HAP-1 (cell line): ENCODE measurements around the gene KLC1.
"Not testable (repeated sequence)": the region's sequence is repeated elsewhere in the genome, so short reads cannot be mapped to it uniquely, and the experiment has no call there.

Experiments used
- DNase-seq, 2 experiments: peaks; one replicate each; pipeline ENCODE4 v3.0.0-alpha.2; 2016 to 2020; ENCODE audit warnings: low spot score in 2 of 2
- H3K27me3 ChIP-seq: fragments of 250-450 bp; sonication (Bioruptor Pico); 2 replicates; pipeline ENCODE4 v1.5.1; 2020; ENCODE audit warnings: low read depth, mild to moderate bottlenecking, moderate library complexity
- H3K36me3 ChIP-seq: fragments of 250-450 bp; sonication (Bioruptor Pico); replicated peaks from 2 replicates; pipeline ENCODE4 v1.5.1; 2020; ENCODE audit warnings: mild to moderate bottlenecking
- H3K4me1 ChIP-seq: fragments of 250-450 bp; sonication (Bioruptor Pico); 2 replicates; pipeline ENCODE4 v1.5.1; 2020; ENCODE audit warnings: mild to moderate bottlenecking
- H3K4me3 ChIP-seq: fragments of 250-450 bp; sonication (Bioruptor Pico); 2 replicates; pipeline ENCODE4 v1.5.1; 2020; ENCODE audit warnings: mild to moderate bottlenecking, moderate library complexity
- H3K9me3 ChIP-seq: fragments of 250-450 bp; sonication (Bioruptor Pico); 2 replicates; pipeline ENCODE4 v1.5.1; 2020; ENCODE audit warnings: mild to moderate bottlenecking, moderate library complexity
- in situ Hi-C: fragments of 300-500 bp; cut with MboI; formaldehyde crosslinking; loops from 3 replicates; pipeline ENCODE4 v1.14.3; 2020; ENCODE audit warnings: low sequenced_read_pairs, inconsistent platforms, mixed read lengths

KLC1 gene

DNA sequence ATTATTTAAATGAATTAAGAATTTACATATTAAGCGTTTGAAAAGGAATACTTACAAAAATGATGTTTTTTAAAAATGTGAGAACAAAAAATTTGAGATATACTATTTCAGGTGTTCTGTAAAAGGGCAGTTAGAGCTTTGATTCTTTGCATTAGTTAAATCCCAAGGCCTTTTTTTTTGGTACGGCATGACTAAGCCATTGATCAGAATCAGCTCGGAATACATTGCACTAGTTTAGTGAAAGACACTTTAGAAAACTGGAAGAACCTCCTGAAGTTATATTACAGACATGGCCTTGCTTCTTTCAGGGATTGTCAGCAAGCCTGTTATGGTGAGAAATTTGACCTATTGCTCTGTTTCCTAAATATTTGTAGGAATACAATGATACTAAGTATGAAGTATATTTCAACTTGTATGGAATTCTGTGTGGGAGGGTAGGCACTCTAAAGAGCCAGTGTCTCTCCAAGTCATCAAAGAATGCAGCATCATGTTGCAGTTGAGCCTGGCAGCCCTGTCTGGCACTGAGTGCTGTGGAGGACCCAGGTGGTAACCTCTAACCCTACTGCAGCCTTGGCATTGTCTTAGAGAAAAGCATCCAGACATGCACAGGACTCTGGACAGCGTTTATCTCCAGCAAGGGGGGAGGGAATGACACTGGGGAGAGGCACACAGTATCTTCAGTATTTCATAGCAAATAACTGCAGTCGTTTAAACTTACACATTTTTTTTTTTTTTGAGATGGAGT is 1.5 kb downstream of the KLC1 start:
- Histone ChIP-seq H3K9me3 (no peaks in the 10 kb centered on the region), H3K4me1 (peaks cover 13% of the 10 kb centered on the region), H3K27me3 (no peaks in the 10 kb centered on the region), H3K4me3 (peak overlapping the region; percentile 84), H3K36me3 (peaks cover 7% of the 10 kb centered on the region)
- in situ Hi-C loops = no loop called here
- no peak for DNase-seq

DNA sequence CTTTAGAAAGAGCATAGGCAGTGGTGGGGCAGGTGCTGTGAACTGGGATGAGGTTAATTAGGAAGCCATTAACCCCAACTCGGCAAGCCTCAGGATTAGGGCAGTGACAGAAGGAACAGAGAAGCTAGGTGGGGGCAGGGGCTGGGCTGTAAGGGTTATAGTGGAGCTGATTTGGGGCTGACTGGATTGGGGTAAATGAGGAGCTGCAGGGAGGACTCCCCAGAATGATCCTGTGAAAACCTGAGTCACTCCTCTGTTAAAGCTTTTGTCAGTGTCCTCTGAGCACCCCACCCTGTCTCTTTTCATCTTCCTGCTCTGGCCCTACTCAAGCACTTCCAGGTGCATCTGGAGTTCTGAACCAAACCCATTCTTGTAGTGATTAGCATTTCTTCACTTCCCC is 4.4 kb downstream of the KLC1 start:
- H3K9me3 ChIP-seq = no peaks in the 10 kb centered on the region; the same call in 1 of the 2 replicates
- peaks cover 11% of the 10 kb centered on the region for H3K36me3 ChIP-seq
- H3K27me3 ChIP-seq = no peaks in the 10 kb centered on the region
- no peak overlapping the region for H3K4me3 ChIP-seq
- in situ Hi-C loops = no loop called here
- DNase-seq = no peak
- peaks cover 8% of the 10 kb centered on the region for H3K4me1 ChIP-seq

DNA sequence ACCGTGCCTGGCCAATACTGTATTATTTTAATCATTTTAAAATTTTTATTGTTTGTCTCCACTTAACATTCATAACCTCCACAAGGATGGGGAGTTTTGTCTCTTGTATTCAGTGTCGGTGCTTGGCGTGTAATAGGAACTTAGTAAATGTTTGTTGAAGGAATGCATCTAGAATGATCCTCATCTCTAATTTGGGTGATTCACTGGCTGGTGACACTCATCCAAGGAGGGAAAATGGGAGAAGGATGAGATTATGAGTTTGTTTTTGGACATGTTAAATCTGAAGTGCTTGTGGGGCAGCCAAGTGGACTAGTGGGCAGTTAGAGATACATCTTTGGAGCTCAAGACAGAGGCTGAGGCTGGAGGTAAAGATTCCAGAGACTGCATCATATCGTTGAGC is 5.1 kb downstream of the KLC1 start:
- peaks cover 8% of the 10 kb centered on the region for H3K4me1 ChIP-seq
- in situ Hi-C loops = no loop called here
- H3K9me3 ChIP-seq = no peaks in the 10 kb centered on the region; the same call in 1 of the 2 replicates
- no peaks in the 10 kb centered on the region for H3K27me3 ChIP-seq
- no peak overlapping the region for H3K4me3 ChIP-seq
- no peak for DNase-seq
- H3K36me3 ChIP-seq = peaks cover 11% of the 10 kb centered on the region

DNA sequence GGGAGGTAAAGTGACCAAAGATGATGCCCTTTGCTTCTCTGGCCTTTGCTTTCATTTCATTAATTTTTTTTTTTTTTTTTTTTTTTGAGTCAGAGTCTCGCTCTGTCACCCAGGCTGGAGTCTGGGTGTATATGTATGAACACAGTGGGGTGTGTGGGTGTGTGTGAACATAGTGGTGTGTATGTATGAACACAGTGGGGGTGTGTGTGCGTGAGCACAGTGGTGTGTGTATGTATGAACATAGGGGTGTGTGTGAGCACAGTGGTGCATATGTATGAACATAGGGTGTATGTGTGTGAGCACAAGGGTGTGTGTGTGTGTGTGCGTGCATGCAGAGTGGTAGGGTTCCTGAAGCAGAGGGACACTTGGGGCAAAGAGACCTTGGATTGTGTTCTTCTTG is 9.6 kb downstream of the KLC1 start:
- no peak overlapping the region for H3K4me3 ChIP-seq

DNA sequence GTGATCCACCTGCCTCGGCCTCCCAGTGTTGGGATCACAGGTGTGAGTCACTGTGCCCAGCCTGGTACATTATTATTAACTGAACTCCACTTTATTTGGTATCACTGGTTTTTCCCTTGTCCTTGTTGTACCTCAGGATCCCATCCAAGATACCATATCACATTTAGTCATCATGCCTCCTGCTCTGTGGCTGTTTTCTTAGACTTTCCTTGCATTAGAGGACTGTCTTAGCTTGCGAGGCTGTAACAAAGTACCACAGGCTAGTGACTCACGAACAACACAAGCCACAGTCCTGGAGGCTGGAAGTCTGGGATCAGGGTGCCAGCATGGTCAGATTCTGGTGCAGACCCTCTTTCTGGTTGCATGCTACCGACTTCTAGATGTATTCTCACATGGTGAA is 12.2 kb downstream of the KLC1 start:
- DNase-seq = no peak
- no peaks in the 10 kb centered on the region for H3K4me1 ChIP-seq
- in situ Hi-C loops = no loop called here
- H3K27me3 ChIP-seq = no peaks in the 10 kb centered on the region
- no peaks in the 10 kb centered on the region; the same call in 1 of the 2 replicates for H3K9me3 ChIP-seq
- no peak overlapping the region for H3K4me3 ChIP-seq
- no peaks in the 10 kb centered on the region; the same call in 1 of the 2 replicates for H3K36me3 ChIP-seq

More for the DNA sequence above, 9.6 kb downstream of the KLC1 start:
- H3K4me1 ChIP-seq = no peaks in the 10 kb centered on the region
- DNase-seq = no peak
- in situ Hi-C loops = no loop called here
- H3K9me3 ChIP-seq = no peaks in the 10 kb centered on the region; the same call in 1 of the 2 replicates
- H3K36me3 ChIP-seq = peaks cover 4% of the 10 kb centered on the region; the same call in 1 of the 2 replicates
- H3K27me3 ChIP-seq = no peaks in the 10 kb centered on the region

DNA sequence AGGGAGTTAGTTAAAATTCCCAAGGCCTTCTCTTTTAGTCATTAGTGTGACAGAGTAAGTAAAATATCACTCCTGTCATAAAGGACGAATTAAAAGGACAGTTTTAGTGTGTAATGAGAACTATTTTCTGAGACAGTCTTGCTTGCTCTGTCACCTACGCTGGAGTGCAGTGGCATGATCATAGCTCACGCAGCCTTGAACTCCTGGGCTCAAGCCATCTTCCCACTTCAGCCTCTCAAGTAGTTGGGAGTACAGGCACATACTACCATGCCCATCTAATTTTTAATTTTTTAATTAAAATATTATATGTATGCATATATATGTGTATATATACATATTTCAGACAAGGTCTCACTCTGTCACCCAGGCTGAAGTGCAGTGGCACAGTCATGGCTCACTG is 17.2 kb downstream of the KLC1 start:
- Histone ChIP-seq H3K27me3 (no peaks in the 10 kb centered on the region), H3K9me3 (no peaks in the 10 kb centered on the region), H3K4me1 (no peaks in the 10 kb centered on the region), H3K36me3 (no peaks in the 10 kb centered on the region; the same call in 1 of the 2 replicates), H3K4me3 (no peak overlapping the region)
- no peak for DNase-seq
- in situ Hi-C loops = no loop called here

DNA sequence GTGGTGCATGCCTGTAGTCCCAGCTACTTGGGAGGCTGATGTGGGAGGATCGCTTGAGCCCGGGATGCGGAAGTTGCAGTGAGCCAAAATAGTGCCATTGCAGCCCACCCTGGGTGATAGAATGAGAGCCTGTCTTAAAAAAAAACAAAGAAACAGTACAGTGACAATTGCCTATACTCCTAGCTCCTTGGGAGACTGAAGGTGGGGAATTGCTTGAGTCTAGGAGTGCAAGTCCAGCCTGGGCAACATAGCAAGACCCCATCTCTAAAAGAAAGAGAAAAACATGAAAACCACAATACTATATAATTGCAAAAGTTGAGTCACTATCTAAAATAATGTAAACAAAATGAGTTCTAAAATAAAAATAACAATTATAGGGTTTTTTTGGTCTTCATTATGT is 20.0 kb downstream of the KLC1 start:
- no peak overlapping the region for H3K4me3 ChIP-seq

DNA sequence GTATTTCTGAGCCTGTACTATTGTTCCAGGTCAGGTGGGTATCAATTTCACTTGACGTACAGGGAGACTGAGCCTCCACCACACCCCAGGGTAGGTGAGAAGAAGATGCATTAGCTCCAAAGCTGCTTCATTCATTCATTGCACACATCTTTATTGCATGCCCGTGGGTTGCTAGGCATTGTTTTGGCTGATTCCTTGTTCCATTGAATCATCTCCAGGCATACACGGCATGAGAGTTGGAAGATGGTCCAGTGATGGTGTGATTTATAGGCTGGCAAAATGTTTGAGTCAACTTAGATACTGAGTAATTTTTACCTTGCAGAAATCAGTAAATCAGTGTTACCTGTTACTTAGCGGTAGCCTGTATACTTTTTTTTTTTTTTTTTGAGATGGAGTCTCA is 21.2 kb downstream of the KLC1 start:
- in situ Hi-C loops = no loop called here
- Histone ChIP-seq H3K4me3 (no peak overlapping the region), H3K27me3 (no peaks in the 10 kb centered on the region), H3K4me1 (no peaks in the 10 kb centered on the region; the same call in 1 of the 2 replicates), H3K9me3 (no peaks in the 10 kb centered on the region), H3K36me3 (peaks cover 9% of the 10 kb centered on the region)
- DNase-seq = no peak

More for the DNA sequence above, 20.0 kb downstream of the KLC1 start:
- H3K9me3 ChIP-seq = no peaks in the 10 kb centered on the region
- in situ Hi-C loops = no loop called here
- DNase-seq = no peak
- H3K4me1 ChIP-seq = no peaks in the 10 kb centered on the region; the same call in 1 of the 2 replicates
- no peaks in the 10 kb centered on the region; the same call in 1 of the 2 replicates for H3K36me3 ChIP-seq
- H3K27me3 ChIP-seq = no peaks in the 10 kb centered on the region

DNA sequence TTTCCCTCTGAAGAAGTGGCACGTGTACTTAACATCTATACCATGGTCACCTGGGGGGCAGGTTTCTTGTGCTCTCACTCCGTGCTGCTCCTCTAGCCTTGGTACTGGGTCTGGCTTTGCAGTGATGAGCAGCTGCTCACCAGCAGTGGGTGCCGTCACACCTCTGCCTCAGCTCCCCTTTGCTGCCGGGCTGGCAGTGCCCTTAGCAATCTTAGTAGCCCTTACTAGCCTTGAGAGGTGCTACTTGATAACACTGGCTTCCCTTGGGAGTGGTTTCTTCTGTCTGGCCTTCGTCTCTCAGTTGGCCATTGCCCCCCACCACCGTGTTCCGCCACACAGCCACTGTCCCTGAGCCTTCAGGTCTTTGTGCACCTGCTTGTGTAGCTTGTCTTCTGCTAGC is 22.6 kb downstream of the KLC1 start:
- peak in 1 of 2 experiments; percentile 15 for DNase-seq
- H3K4me3 ChIP-seq = no peak overlapping the region
- no peaks in the 10 kb centered on the region; the same call in 1 of the 2 replicates for H3K4me1 ChIP-seq
- no peaks in the 10 kb centered on the region for H3K27me3 ChIP-seq
- in situ Hi-C loops = no loop called here
- H3K9me3 ChIP-seq = no peaks in the 10 kb centered on the region
- peaks cover 23% of the 10 kb centered on the region for H3K36me3 ChIP-seq

DNA sequence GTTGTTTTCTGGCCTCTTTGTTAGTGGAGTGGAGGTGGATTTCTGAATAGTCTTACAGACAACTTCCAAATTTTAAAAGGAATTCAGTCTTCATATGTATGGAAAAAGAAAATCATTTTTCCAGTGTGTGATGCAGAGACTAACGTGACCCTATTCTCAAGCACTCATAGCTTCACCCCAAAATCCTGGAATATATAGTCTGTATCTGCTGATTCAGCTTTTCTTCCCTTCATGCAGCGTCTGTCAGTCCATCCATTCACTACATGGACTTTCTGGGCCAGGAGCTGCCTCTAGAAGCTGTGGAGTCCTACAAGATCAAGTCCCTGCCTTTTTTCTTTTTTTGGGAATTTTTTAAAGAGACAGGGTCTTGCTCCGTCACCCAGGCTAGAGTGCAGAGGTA is 23.8 kb downstream of the KLC1 start:
- no peak overlapping the region for H3K4me3 ChIP-seq
- H3K9me3 ChIP-seq = no peaks in the 10 kb centered on the region
- H3K36me3 ChIP-seq = peaks cover 35% of the 10 kb centered on the region
- no peaks in the 10 kb centered on the region for H3K27me3 ChIP-seq
- in situ Hi-C loops = no loop called here
- no peak for DNase-seq
- H3K4me1 ChIP-seq = no peaks in the 10 kb centered on the region; the same call in 1 of the 2 replicates

DNA sequence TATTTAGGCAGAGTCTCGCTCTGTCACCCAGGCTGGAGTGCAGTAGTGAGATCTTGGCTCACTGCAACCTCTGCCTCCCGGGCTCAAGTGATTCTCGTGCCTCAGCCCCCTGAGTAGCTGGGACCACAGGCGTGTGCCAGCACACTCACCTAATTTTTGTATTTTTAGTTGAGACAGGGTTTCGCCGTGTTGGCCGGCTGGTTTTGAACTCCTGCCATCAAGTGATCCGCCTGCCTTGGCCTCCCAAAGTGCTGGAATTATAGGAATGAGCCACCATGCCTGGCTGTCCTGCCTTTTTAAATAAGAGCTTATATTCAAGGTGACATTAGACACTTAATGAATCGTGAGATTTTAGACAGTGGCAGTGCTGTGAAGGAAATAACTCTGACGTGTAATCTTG is 24.3 kb downstream of the KLC1 start:
- DNase-seq, H3K4me3 ChIP-seq, H3K4me1 ChIP-seq, in situ Hi-C loops, H3K27me3 ChIP-seq, H3K9me3 ChIP-seq: not testable (repeated sequence)
- H3K36me3 ChIP-seq = peaks cover 38% of the 10 kb centered on the region

DNA sequence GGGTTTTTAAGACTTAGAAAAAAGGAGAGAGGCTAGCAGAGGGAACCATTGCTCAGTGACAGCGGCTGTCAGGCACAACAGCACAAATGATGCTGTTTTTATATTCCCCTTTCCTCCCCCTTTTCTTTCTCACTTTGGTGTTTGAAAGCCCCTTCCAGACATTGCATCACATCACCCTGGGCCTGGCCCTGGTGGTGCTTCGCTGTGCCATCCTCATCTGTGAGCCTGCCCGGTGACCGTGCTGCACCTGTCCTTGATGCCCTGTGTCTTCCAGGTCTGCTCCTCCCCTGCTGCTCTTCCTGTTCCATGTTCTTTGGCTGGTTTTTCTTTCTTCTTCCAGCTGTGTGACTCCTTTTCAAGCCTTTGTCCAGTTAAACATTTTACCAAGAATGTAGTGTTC is 24.8 kb downstream of the KLC1 start:
- no peak for DNase-seq
- peaks cover 38% of the 10 kb centered on the region for H3K36me3 ChIP-seq

DNA sequence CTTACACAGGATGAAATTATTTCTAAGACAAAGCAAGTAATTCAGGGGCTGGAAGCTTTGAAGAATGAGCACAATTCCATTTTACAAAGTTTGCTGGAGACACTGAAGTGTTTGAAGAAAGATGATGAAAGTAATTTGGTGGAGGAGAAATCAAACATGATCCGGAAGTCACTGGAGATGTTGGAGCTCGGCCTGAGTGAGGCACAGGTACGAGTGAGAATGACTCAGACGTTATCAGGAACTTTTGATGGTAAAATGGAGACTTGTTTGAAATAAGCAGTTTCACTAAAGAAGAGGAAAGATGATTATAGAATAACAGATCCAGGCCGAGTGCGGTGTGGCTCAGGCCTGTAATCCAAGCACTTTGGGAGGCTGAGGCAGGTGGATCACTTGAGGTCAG is 25.6 kb downstream of the KLC1 start:
- Histone ChIP-seq H3K4me1 (no peaks in the 10 kb centered on the region; the same call in 1 of the 2 replicates), H3K9me3 (no peaks in the 10 kb centered on the region), H3K36me3 (peaks cover 46% of the 10 kb centered on the region), H3K4me3 (no peak overlapping the region), H3K27me3 (no peaks in the 10 kb centered on the region)
- no peak for DNase-seq
- in situ Hi-C loops = no loop called here

More for the DNA sequence above, 24.8 kb downstream of the KLC1 start:
- H3K4me1 ChIP-seq = no peaks in the 10 kb centered on the region; the same call in 1 of the 2 replicates
- in situ Hi-C loops = no loop called here
- no peaks in the 10 kb centered on the region for H3K27me3 ChIP-seq
- no peak overlapping the region for H3K4me3 ChIP-seq
- H3K9me3 ChIP-seq = no peaks in the 10 kb centered on the region

DNA sequence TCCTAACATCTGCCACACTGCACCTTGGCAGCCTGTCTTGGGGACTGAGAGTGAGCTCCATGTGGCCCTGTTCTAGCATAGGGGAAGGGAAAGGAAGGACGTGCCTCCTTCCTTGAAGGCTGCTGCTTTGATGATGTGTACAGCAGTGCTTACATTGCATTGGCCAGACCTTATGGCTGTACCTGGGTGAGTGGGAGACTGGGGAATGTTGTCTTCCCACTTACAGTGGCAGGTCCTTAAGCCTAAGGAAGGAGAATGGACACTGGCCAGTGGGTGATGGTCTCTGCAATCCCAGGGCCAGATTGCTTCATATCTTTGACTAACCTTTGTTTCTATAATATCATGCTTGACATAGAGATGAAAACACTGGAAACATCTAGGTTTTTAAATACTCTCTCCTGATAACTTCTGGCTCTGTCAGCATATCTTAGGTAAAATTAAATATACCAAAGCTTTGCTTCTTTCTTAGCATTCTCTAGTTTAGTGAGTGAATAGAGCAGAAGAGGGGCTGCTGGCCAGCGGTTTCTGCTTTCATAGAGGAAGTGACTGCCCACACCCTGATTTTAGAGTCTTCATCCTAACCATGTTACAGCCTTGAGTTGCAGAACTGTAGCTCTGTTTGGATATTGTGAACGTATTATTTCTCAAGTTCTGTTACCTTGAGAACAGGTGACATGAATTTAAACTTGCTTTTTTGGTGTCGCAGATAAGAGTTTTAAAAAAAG is 27.2 kb downstream of the KLC1 start:
- no peak for DNase-seq
- Histone ChIP-seq H3K27me3 (no peaks in the 10 kb centered on the region), H3K4me1 (no peaks in the 10 kb centered on the region; the same call in 1 of the 2 replicates), H3K9me3 (no peaks in the 10 kb centered on the region), H3K4me3 (no peak overlapping the region), H3K36me3 (peaks cover 61% of the 10 kb centered on the region)
- in situ Hi-C loops = no loop called here
